GM19240 (cell line): ENCODE measurements around the gene PSMB7.
A peak's percentile ranks its signal among the peaks of the same experiment; 100 is the strongest.

Experiments used
- DNase-seq: peaks from one replicate; pipeline ENCODE4 v3.0.0; 2011; ENCODE audit warnings: low spot score; ENCODE audit not compliant: insufficient read length

PSMB7 gene

DNA sequence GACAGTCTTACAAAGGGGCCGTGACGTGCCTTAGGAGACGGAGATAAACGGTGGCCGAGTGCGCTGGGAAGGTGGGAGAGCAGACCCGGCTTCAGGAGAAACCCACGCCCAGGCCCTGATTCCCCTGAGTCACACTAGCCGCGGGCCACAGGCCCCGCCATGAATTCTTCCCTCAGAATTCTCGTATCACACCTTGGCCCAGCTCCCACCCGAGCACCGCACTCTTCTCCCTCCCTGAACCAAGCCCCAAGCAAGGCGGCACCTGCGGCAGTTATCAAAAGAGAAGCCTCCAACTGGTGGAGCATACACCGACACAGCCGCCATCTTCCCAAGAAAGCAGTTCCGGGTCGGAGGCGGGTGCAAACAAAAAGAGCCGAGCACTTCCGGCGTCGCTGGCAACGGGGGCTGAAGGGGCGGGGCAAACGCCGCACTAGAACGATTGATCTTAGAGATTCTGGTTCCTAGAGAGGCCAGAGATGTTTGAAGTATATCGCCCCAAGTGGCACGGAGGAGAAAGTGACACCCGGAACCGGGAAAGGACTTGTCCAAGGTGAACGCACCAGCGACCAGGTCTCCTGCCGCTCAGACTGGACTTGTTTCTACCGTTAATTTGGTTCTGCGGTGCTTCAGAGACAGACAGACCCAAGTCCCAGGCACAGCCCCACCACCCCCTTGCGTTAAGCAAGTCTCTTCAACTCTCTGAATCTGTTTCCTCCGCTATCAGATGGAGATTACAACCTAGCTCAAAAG lies at the start of gene PSMB7:
Gene PSMB7, minus strand, starts transcription at position 341 of the 750 bp plus-strand sequence. Its CDS starts 17 bp downstream, at position 324.
- DNase-seq, result peak; percentile 87

DNA sequence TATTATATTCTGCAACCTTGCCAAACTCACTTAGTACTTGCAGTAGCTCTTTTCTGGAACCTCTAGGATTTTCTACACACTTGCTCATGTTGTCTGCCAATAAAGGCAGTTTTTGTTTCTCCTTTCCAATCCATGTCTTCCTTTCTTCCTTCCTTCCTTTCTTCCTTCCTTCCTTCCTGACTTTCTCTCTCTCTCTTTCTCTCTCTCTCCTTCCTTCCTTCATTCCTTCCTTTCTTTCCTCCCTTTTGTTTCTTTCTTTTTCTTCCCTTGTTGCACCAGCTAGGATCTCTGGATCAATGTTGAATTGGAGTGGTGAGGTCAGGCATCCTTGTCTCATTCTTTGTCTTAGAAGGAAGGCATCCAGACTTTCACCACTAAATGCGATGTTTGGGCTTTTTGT lies 47.5 kb upstream of the PSMB7 start:
- no peak for DNase-seq

DNA sequence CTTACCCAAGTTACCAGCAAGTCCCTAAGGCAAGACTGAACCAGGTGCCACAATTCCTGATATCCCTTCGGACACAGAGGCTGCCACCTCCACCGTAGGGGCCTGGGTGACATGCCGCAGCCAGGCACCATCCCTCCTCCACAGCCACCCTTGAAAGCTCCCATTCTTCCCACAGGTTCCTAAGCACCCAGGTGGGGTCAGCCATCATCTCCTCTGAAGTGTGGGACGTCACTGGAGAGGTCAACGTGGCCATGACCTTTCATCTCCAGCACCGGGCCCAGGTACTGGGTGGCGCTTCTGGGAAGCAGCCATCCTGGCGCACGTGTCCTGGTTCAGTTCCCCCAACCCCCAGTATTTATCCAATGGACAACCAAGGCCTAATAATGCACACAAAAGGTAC lies 43.2 kb upstream of the PSMB7 start:
- DNase-seq, result no peak

DNA sequence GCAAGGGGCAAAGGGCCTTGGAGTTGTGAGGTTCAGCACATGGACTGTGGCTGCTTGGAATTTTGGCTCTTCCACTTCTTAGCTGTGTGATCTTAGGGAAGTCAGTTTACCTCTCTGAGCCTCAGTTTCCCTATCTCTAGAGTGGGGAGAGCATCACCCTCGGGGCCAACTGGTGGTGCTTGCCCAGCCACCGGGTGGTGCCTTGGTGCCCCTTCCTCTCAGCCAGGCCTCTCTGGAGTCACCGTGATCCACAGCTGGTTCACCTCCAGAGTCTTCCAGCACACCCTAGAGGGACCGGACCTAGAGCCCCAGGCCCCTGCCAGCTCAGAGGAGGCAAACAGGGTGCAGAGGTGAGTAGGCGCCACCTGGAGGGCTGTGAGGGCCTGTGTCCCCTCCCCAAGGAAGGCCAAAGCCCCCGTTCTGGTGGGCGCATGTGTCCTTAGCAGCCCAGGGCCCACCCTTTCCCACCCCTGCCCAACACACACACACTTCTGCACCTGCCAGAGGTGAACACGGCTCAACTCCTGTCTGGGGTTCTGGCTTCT lies 42.7 kb upstream of the PSMB7 start:
- DNase-seq, result no peak

DNA sequence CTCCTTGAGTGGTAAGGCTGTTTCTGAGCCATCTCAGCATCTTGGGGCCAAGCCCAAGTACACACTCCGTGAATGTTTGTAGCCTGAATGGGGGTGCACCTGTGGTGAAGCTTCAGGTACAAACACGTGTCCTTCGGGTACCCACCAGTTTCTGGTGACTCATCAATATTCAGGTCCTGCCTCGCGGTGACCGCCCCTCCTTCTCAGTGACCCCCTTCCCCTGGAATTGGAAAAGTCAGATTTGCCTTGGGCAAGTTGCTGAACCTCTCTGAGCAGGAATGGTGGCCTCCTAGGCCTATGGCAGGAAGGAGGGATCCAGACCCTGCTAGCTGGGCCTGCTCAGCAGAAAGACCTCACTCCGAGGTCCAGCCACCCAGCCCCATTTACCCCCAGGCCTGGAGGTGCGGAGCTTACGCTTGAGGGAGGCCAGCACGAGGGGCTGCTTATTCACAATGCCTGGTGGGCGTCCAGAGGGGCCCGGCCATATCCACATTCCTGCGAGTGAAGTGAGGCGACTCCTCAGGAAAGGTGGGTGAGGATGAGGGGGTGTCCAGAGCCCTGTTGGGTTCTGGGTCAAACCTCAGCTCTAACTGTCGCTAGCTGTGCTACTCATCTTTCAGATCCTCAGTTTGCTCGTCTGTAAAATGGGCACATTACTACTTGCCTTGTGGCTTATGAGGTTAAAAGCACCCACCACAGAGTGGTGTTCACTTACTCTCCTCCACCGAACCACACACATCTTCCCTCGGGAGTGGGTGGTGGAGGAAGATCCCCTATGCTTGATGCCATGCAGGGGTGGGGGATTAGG lies 42.0 kb upstream of the PSMB7 start:
- no peak for DNase-seq

DNA sequence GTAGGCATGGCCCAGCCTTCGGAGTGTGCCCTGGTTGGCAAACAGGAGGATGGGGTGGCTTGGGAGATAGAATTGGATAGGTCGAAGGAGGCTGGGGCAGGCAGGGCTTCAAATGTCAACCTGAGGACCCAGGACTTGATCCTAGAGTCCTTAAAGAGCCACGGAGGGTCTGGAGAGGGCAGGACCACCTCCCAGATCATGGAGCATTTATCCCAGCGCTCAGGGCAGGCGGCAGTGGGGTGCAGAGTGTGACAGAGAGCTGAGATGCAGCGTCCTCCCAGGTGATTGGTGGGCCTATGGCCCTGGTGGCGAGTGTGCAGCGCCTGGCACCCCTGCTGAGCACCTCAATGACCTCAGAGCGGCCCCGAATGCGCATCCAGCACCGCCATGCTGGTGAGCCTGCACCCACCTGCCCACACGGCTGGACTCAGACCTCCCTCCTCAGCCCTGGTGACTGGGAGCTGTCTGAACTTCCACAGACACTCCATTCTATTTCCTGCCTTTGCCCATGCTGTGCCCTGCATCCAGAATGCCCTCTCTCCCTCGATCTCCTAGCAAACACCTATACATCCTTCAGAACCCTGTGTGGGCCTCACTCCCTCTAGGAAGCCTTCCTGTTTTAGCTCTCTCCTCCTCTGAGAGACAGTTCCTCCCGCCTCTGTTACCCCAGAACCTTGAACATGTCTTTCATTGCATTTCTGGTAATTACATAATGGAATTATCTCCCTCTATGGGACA lies 41.3 kb upstream of the PSMB7 start:
- DNase-seq, result no peak

DNA sequence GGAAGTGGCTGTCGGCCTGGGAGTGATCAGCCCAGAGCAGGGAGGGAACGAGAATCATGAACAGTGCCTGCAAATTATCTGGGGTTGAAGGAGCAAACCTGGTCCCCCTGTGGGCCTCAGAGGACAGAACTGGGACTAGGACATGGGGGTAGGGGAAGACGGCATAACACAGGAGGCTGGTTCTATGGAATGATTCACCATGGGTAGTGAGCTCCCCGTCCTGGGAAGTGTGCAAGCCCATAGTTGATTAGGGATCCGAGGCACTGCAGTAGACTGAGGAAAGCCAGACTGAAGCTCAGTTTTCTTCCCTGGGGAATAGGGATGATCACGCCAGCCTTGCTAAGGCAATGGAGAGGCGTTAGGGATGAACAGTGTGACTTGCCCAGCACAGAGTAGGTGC lies 40.6 kb upstream of the PSMB7 start:
- no peak for DNase-seq

DNA sequence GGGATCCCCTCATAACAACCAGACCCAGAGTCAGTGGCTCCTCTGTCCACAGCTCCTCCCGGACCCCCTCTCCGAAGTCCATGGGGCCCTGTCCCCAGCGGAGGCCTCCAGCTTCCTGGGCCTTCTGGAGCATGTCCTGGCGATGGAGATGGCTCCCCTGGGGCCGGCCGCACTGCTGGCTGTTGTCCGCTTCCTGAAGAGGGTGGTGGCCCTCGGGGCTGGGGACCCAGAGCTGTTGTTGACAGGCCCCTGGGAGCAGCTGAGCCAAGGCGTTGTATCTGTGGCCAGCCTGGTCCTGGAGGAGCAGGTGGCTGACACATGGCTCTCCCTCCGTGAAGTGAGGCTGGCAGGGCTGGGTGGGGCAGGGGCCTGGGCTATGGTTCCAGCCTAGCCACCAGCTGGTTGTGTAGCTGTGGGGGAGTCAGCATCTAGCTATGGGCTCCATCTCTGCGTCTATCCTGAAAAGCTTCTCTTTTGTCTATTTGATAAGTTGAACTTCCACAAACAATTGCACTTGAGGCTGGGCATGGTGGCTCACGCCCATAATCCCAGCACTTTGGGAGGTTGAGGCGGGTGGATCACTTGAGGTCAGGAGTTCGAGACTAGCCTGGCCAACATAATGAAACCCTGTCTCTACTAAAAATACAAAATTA lies 39.7 kb upstream of the PSMB7 start:
- DNase-seq, result no peak

DNA sequence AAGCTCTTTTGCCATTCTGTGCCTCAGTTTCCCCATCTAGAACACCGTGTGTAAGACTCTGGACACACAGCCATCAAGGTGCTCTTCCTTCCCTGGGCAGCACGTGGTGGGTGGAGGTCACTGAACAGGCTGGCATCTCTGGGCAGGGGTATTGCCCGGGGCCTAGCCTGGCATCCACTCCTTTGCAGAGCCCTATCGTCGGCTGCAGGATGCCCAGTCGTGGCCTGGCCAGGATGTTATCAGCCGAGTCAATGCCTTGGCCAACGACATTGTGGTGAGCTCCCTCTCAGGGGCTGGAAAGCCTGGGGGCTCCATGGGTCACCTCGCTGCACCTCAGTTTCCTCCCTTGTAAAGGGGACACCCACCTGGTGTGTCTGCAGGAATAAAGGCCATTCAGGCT lies 39.1 kb upstream of the PSMB7 start:
- no peak for DNase-seq

DNA sequence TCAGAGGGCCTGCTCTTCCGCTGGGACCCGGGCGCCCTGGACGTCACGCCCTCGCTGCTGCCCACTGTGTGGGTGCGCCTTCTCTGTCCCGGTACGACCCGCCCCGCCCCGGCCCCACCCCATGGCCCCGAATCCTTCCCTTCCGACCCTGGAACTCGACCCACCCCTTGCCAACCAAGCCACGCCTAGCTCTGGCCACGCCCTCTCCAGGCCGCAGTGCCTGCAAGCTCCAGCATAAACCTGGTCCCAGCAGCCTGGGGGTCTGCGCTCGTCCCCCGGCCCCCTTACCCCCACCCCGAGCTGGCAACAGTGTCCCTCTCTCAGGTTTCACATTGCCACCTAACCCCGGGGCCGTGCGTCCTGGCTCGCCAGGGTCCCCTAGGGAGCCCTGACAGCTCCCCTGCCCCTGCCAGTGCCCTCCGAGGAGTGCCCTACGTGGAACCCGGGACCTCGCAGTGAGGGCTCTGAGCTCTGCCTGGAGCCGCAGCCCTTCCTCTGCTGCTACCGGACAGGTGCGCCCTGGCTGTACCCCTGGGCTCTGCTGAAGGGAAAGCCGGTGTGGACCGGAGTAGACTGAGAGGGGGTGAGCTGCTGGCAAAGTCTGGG lies 38.4 kb upstream of the PSMB7 start:
- no peak for DNase-seq

DNA sequence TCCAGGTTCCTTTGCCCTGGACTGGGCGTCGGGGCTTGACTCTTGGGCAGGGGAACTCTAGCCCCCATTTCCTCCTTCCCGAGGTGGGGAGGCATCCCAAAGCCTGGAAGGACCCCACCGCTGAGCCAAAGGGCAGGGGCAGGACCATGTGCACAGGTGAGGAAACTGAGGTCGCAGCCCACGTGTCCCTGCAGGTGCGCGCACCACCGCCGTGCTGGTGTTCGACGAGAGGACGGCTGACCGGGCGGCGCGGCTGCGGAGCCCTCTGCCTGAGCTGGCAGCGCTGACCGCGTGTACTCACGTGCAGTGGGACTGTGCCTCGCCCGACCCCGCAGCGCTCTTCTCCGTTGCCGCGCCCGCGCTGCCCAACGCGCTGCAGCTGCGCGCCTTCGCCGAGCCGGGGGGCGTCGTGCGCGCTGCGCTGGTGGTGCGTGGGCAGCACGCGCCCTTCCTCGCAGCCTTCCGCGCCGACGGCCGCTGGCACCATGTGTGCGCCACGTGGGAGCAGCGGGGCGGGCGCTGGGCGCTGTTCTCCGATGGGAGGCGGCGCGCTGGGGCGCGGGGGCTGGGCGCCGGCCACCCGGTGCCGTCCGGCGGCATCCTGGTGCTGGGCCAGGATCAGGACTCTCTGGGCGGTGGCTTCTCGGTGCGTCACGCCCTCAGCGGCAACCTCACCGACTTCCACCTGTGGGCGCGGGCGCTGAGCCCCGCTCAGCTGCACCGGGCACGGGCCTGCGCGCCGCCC lies 37.8 kb upstream of the PSMB7 start:
- no peak for DNase-seq

DNA sequence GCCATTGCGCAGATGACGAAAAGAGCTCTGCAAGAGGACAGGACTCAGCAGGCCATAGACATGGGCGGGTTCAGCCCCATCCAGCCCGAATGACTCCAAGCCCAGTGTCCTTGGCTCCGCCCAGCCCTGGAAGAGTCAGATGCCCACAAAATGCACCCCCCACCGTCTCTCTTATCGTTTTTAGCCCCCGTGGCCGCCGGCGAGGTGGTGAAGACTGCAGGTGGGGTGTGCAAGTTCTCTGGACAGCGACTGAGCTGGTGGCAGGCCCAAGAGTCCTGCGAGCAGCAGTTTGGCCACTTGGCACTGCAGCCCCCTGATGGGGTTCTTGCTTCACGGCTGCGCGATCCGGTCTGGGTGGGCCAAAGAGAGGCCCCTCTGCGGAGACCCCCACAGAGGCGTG lies 37.1 kb upstream of the PSMB7 start:
- no peak for DNase-seq

DNA sequence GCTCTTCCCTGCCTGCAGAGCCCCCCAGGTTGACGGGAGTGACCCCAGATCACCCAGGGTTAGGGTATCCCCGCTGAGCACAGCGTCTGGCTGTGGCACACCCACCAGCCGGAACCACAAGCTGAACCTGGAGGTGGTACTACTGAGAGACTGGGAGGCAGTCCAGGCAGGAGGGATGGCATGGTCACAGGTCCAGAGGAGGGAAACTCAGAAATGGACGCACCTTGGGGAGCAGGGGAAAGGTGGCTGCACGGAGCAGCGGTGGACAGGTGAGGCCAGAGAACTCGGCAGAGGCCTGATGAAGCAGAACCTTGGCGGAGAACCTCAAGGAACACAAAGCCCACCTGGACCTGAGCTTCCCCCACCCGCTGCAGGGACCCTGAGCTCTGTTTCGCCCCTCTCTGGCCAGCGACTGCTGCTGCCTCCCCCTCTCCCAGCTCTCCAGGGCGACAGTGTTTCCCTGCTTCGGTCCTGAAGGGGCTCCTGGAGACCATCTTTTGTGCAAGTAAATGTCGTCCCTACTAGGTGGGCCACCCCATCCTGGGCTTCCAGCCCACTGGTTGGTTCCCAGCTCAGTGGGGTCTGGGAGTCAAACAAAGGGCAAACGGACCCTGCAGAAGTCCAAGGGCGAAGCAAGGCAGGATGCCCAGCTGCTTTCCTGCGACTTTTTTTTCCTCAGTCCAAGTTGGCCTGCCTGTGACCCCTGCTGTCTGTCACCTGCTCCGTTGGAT lies 35.9 kb upstream of the PSMB7 start:
- no peak for DNase-seq

DNA sequence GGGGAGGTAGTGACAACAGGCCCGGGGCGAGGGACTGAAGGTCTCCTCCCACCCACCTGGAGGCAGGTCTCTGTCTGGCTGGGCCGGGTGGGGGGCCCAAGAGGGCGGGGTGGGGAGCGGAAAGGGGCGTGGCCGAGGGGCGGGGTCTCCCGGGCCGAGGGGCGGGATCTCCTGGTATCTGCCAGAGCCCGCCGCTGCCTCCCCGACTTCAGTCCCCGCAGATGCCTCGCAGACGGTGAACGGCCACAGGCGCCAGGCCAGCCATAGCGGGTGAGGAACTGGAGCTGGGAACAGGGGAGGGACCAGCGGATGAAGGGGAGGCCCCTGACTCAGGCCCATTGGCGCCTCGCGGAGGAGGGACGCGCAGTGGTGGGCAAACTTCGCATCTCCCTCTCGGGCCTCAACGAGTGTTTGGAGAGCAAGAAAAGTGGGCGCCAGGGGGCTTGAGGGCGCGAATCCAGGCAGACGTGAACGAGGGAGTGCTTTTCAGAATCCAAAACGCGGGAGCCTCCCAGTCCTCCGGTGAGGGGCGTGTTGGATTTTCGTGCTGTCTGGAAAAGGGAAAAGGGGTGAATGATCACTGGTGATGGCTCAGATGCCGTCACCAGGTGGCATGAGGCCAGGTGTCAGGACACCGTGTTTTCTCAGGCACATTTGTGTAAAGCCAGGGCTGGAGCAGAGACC lies 35.1 kb upstream of the PSMB7 start, which contains the start of gene ADGRD2:
Gene ADGRD2, plus strand, starts transcription at position 211 of the 684 bp plus-strand sequence. CDS start 1,216 bp downstream, outside the sequence.
- DNase-seq, result no peak

DNA sequence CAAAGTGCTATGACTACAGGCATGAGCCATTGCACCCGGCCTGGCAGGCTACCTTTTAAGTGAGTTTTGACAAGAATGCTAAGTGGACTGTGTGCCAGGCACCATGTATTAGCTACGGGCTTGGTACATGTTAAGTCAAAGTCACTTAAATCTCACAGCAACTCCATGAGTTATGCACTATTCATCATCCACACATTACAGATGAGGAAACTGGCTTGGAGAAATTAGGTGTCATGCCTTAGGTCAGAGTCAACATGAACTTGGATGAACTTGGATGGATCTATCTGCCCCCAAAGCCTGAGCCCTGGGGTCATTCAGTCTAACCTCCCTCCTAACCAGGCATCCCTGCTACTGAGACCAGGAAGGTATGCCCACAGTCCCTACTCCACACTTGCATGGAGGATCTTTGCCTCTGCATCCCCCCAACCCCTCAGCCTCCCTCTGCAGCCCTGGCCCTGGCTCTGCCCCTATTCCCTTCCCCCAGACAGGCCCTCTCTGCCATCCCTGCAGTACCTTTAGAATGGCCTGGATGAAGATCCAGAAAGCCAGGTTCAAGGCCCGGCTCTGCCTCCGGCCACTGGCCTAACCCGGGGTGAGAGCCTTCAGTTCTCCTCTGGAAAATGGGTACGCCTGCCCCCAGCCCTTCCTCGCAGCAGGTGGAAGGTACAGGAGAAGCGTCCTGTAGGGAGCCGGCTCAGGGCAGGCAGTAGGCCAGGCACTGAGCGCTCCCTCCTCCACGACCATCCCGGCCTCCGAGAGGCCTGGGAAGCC lies 34.3 kb upstream of the PSMB7 start:
- DNase-seq, result no peak

DNA sequence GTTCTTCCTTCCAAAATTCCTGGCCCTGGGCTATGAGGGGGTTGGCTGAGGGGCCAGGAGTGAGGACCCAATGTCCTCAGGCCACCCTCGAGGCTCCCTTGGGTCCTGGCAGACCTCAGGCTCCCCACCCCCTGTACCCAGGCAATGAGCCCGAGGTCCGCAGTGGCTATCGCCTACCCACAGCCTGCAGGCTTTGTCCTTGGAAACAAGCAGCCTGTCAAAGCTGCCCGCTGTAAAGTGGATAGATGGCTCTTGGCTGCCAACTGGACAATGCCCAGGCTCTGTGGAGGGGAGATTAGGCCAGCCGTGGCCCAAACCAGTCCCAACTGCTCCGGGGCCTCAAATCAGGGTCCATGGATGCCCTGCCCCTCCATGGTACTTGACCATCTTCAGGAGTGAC lies 32.8 kb upstream of the PSMB7 start:
- no peak for DNase-seq

DNA sequence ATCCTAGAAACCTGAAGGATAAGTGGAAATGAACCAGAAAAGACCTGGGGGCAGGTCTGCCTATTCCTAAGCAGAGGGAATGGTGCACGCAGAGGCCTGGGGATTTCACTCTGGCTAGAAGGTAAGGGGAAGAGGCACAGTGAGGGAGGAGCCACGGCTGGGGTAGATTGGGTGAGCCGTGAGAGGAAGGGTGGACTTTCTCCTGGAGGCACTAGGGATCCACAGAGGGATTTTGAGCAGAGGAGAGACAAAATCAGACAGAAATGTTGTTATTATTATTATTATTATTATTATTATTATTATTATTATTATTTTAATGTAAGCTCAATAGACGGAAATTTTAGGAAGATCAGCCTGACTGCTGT lies 32.0 kb upstream of the PSMB7 start:
- DNase-seq, result no peak

DNA sequence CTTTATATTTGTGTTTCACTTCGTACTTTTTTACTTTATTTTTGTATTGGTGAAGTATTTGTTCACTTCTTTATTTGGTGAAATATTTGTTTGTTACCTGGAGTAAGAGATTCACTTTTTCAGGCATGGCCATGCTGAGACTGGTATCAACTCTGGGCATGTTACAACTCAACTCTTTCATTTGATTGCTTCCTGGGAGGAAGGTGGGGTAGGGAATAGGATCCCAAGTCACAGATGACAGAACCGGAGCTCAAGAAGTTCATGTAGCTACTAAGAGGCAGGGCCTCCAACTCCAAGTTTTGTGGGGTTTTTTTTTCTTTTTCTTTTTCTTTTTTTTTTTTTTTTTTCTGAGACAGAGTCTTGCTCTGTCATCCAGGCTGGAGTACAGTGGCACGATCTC lies 28.9 kb upstream of the PSMB7 start:
- no peak for DNase-seq
